Heart left ventricle (tissue), 16 donors: ENCODE data around the gene RPP25L. TPM values are rescaled to one million over a fixed set of nuclear protein-coding genes. Genes with fewer than 3 reads are reported as not detected.

Experiments
- ATAC-seq, 4 donors: fragments of 200-7000 bp; cut with Tn5 transposase; one replicate each; pipeline ENCODE4 v1.9.1; 2020 to 2022; ENCODE audit warnings: moderate library complexity in 4 of 4, mild to moderate bottlenecking in 3 of 4, moderate number of reproducible peaks in 1 of 4
- DNase-seq, 5 donors: peaks; one replicate each; pipeline ENCODE4 v3.0.0-alpha.2; 2020
- H3K27ac ChIP-seq, 12 donors: fragments of 200-600 bp; sonication (generic) in 4 of 12; one replicate each; pipeline versions ENCODE4 v1.5.0 to v1.8.0; 2016 to 2022; ENCODE audit warnings: mild to moderate bottlenecking in 2 of 12
- H3K27me3 ChIP-seq, 9 donors: fragments of 200-600 bp; sonication (generic) in 2 of 9; one replicate each; pipeline versions ENCODE4 v1.5.1 to v1.8.0; 2016 to 2022; ENCODE audit warnings: mild to moderate bottlenecking in 3 of 9
- H3K36me3 ChIP-seq, 9 donors: fragments of 200-600 bp; sonication (generic) in 2 of 9; one replicate each; pipeline versions ENCODE4 v1.5.0 to v1.8.0; 2018 to 2022; ENCODE audit warnings: mild to moderate bottlenecking in 2 of 9
- H3K4me1 ChIP-seq, 12 donors: fragments of 200-600 bp; sonication (generic) in 4 of 12; one replicate each; pipeline versions ENCODE4 v1.5.0 to v1.8.0; 2016 to 2022; ENCODE audit warnings: mild to moderate bottlenecking in 3 of 12
- H3K4me3 ChIP-seq, 12 donors: fragments of 200-600 bp; sonication (generic) in 4 of 12; one replicate each; pipeline versions ENCODE4 v1.5.0 to v1.8.0; 2017 to 2022; ENCODE audit warnings: mild to moderate bottlenecking in 9 of 12, moderate library complexity in 4 of 12
- H3K9me3 ChIP-seq, 12 donors: fragments of 200-600 bp; sonication (generic) in 4 of 12; one replicate each; pipeline versions ENCODE4 v1.5.0 to v1.8.0; 2016 to 2022; ENCODE audit warnings: mild to moderate bottlenecking in 1 of 12
- CTCF ChIP-seq, 12 donors: fragments of 200-600 bp; sonication (generic) in 4 of 12; IDR thresholded peaks; one replicate each; pipeline versions ENCODE4 v1.5.0 to v1.8.0; 2018 to 2022; ENCODE audit warnings: antibody characterized with exemption in 12 of 12, mild to moderate bottlenecking in 5 of 12
- POLR2A ChIP-seq, 2 donors: fragments of 450-650 bp; IDR thresholded peaks; one replicate each; pipeline ENCODE4 v1.6.1; 2017; ENCODE audit warnings: antibody characterized with exemption in 2 of 2, mild to moderate bottlenecking in 2 of 2, moderate library complexity in 2 of 2
- WGBS, 4 donors: extraction: QIAGEN DNeasy Blood & Tissue Kit in 2 of 4; methylation state at CpG; one replicate each; pipeline versions ENCODE4 v1.1.5 to v1.1.7; 2013 to 2018; 5-methylcytosine and 5-hydroxymethylcytosine counted together
- intact Hi-C, 10 donors: fragments of 100-400 bp; cut with DNase I; formaldehyde crosslinking; loops; one replicate each; pipeline versions ENCODE4 v1.11.1 to v1.14.2; 2022
- polyA plus RNA-seq, 2 donors: library from polyadenylated mRNA; stranded (reverse); fragments of 200-250 nt; gene quantifications; one replicate each; pipeline ENCODE4 v1.2.3, GENCODE V29; 2013
- total RNA-seq, 9 donors: library from RNA; depleted of rRNA in 2 of 9; stranded (reverse); fragments of >200 nt in 2 of 9; fragmentation: NEBNext Ultra II Directional in 3 of 9; extraction: Animal tissue kit (Norgen Biotek cat#: 25700) in 3 of 9; gene quantifications; one replicate each; pipeline versions ENCODE4 v1.1.0 to v1.2.4, GENCODE V29; 2016 to 2023
- donor health status: ischemic (EF 13 %, LVEDD 7.1; RV severe dilation, severe dysfunction).
- donor health status: healthy with polysubstance abuse.
- donor health status: DM: no; HTN: yes; CAD: no.
- donor health status: DM: no; HTN: no; CAD: no.
- donor health status: ischemic (EF 25% LVEDD 6.9; RV normal size, moderate dysfunction).
- donor health status: ischemic (EF 25% LVEDD 5.7; RV mildly dilated, moderate dysfunction).
- donor health status: healthy.
- donor health status: DM: yes; HTN: yes; CAD: no.
- donor health status: ischemic (EF 35%, LVEDD 5.7; RV mildly dilated, moderate dysfunction).
- donor health status: nonischemic (EF 11% LVEDD 7.7; RV severe dilation, severe dysfunction).
- donor health status: DM: yes; HTN: yes; CAD: no.
- donor health status: PGD.
- donor health status: ischemic (EF 29% LVEDD 5.4; RV normal size, mild dysfunction).
- donor health status: nonischemic (EF 23%, LVEDD 6.1; RV moderate dilation, normal function).

Gene RPP25L
- total and polyA plus RNA-seq, 11 donors = 22.5 to 79.2 (median 38.3) TPM

- peak; percentile 58 to 80 (median 77) for DNase-seq
Observed at GRCh38 chr9:34592895-34593601, 18.8 kb downstream of the RPP25L start.

GRCh38 chr9:34591917-34592866 is 19.7 kb downstream of the RPP25L start:
- H3K27me3 ChIP-seq = peaks cover 4 to 69% (median 13%) of the 10 kb centered on the region in 9 donors
- no peak for DNase-seq
- intact Hi-C loops = loop anchor here (1.0 to 10.0 kb wide), 13 partner anchors 43 to 260 kb away; no protein-coding TSS in a partner anchor
- H3K9me3 ChIP-seq = no peaks in the 10 kb centered on the region
- H3K4me3 ChIP-seq = peak overlapping the region in 2 of 12 donors; percentile 38 to 52
- no peak for ATAC-seq
- no peak overlapping the region for H3K27ac ChIP-seq
- H3K36me3 ChIP-seq = no peaks in the 10 kb centered on the region
- WGBS, 4 donors = 30 to 41% (median 35%) methylated on average over 14 to 16 of the region's 16 CpGs
- H3K4me1 ChIP-seq = peaks cover 0 to 52% (median 30%) of the 10 kb centered on the region in 12 donors
- TF ChIP-seq POLR2A (IDR thresholded peaks at IDR 0.05) = no peak
- no peak for TF ChIP-seq CTCF (IDR thresholded peaks at IDR 0.05)

More at GRCh38 chr9:34592895-34593601, 18.8 kb downstream of the RPP25L start:
- no peaks in the 10 kb centered on the region for H3K9me3 ChIP-seq
- WGBS, 4 donors = 12 to 20% (median 13%) methylated on average over 12 to 26 of the region's 26 CpGs
- peaks cover 4 to 61% (median 13%) of the 10 kb centered on the region in 9 donors for H3K27me3 ChIP-seq
- ATAC-seq = peak; percentile 77 to 83 (median 80)
- peak overlapping the region in 8 of 12 donors; percentile 17 to 66 (median 36) for H3K27ac ChIP-seq
- intact Hi-C loops = loop anchor here (1.0 to 10.0 kb wide), 12 partner anchors 45 to 261 kb away; no protein-coding TSS in a partner anchor
- peaks cover 0 to 52% (median 30%) of the 10 kb centered on the region in 12 donors for H3K4me1 ChIP-seq
- peak overlapping the region in 1 of 12 donors; percentile 3 for H3K4me3 ChIP-seq
- no peaks in the 10 kb centered on the region for H3K36me3 ChIP-seq
- TF ChIP-seq CTCF (IDR thresholded peaks at IDR 0.05) (no peak), POLR2A (IDR thresholded peaks at IDR 0.05) (no peak)

- peak; percentile 85 to 92 (median 86) for DNase-seq
- H3K9me3 ChIP-seq = no peaks in the 10 kb centered on the region
- TF ChIP-seq POLR2A (IDR thresholded peaks at IDR 0.05) (no peak), CTCF (IDR thresholded peaks at IDR 0.05) (peak; percentile 82 to 98 (median 94))
- peaks cover 0 to 52% (median 30%) of the 10 kb centered on the region in 12 donors for H3K4me1 ChIP-seq
- peak overlapping the region in 10 of 12 donors; percentile 13 to 63 (median 52) for H3K4me3 ChIP-seq
- ATAC-seq = peak; percentile 68 to 91 (median 85)
- H3K36me3 ChIP-seq = no peaks in the 10 kb centered on the region
- peak overlapping the region in 4 of 12 donors; percentile 4 to 50 (median 24) for H3K27ac ChIP-seq
- intact Hi-C loops = loop anchor here (1.0 to 10.0 kb wide), 13 partner anchors 43 to 259 kb away; no protein-coding TSS in a partner anchor
- 3 to 12% (median 6%) methylated on average over 26 to 60 of the region's 60 CpGs for WGBS, 4 donors
- peaks cover 4 to 77% (median 13%) of the 10 kb centered on the region in 9 donors for H3K27me3 ChIP-seq
Observed at GRCh38 chr9:34591248-34591916, 20.5 kb downstream of the RPP25L start.
